Transverse colon (tissue), 4 donors: ENCODE measurements around the gene MIOX. TPM values are rescaled to one million over a fixed set of nuclear protein-coding genes. Genes with fewer than 3 reads are reported as not detected.
"Not testable (repeated sequence)": the region's sequence is repeated elsewhere in the genome, so short reads cannot be mapped to it uniquely, and the experiment has no call there.

Source experiments
- DNase-seq: peaks from one replicate; pipeline ENCODE4 v3.0.0-alpha.2; 2019
- H3K27ac ChIP-seq, 4 donors: fragments of 200-600 bp; sonication (generic); 2 replicates each; pipeline ENCODE4 v1.5.1; 2016 to 2018; ENCODE audit warnings: inconsistent platforms in 4 of 4
- H3K27me3 ChIP-seq: fragments of 200-600 bp; sonication (generic); 2 replicates; pipeline ENCODE4 v1.5.1; 2017; ENCODE audit warnings: inconsistent platforms
- H3K36me3 ChIP-seq, 4 donors: fragments of 200-600 bp; sonication (generic); 2 replicates each; pipeline ENCODE4 v1.5.1; 2017 to 2019; ENCODE audit warnings: inconsistent platforms in 4 of 4
- H3K4me1 ChIP-seq, 4 donors: fragments of 200-600 bp; sonication (generic); 2 replicates each; pipeline ENCODE4 v1.5.1; 2017 to 2020; ENCODE audit warnings: inconsistent platforms in 4 of 4
- H3K4me3 ChIP-seq, 4 donors: fragments of 200-600 bp; sonication (generic); 1 replicate in 1 of 4; 2 replicates in 3 of 4; pipeline versions ENCODE4 v1.5.1 to v1.6.1; 2017 to 2019; ENCODE audit warnings: inconsistent platforms in 4 of 4
- H3K9me3 ChIP-seq, 2 donors: fragments of 200-600 bp; sonication (generic); 2 replicates each; pipeline ENCODE4 v1.5.1; 2017 to 2019; ENCODE audit warnings: inconsistent platforms in 2 of 2
- EP300 ChIP-seq: sonication (generic); formaldehyde crosslinking; IDR thresholded peaks from one replicate; pipeline ENCODE4 v1.6.1; 2017; ENCODE audit warnings: antibody characterized with exemption, low read depth
- POLR2A ChIP-seq: fragments of 450-650 bp; IDR thresholded peaks from one replicate; pipeline ENCODE4 v1.6.1; 2016; ENCODE audit warnings: antibody characterized with exemption, mild to moderate bottlenecking, moderate library complexity
- POLR2AphosphoS5 ChIP-seq, 3 donors: sonication (generic); formaldehyde crosslinking; IDR thresholded peaks; one replicate each; pipeline ENCODE4 v1.6.1; 2016; ENCODE audit warnings: antibody characterized with exemption in 3 of 3
- WGBS, 2 donors: methylation state at CpG; one replicate each; pipeline ENCODE4 v1.1.5; 2018; ENCODE audit warnings: low coverage in 1 of 2; 5-methylcytosine and 5-hydroxymethylcytosine counted together
- in situ Hi-C, 4 donors: fragments of 200-750 bp; cut with MboI; loops; one replicate each; pipeline versions ENCODE4 v1.15.0 to v1.15.1; 2017; ENCODE audit warnings: low sequenced_read_pairs in 3 of 4, low pct_ligation_motif_present in 1 of 4, low pct_unique_long_range_greater_than_20kb in 1 of 4
- intact Hi-C: fragments of 100-400 bp; cut with DNase I; formaldehyde crosslinking; loops from one replicate; pipeline ENCODE4 v1.15.1; 2023; ENCODE audit warnings: low total_unique reads
- total RNA-seq, 4 donors: library from RNA; depleted of rRNA; stranded (reverse); fragments of >200 nt; gene quantifications; one replicate each; pipeline ENCODE4 v1.1.0, GENCODE V29; 2016
- TF ChIP-seq, protein P1 (sequence below), 5 experiments: fragments of 200-600 bp in 3 of 5; fragments of 450-650 bp in 2 of 5; sonication (generic) in 3 of 5; IDR thresholded peaks; 1 replicate in 2 of 5; 2 replicates in 3 of 5; pipeline ENCODE4 v1.5.1; 2016 to 2017; ENCODE audit warnings: antibody characterized with exemption in 5 of 5, inconsistent platforms in 3 of 5, mild to moderate bottlenecking in 2 of 5, moderate library complexity in 1 of 5

The MIOX gene
- total RNA-seq, 4 donors from 2014 or later: not detected

DNA sequence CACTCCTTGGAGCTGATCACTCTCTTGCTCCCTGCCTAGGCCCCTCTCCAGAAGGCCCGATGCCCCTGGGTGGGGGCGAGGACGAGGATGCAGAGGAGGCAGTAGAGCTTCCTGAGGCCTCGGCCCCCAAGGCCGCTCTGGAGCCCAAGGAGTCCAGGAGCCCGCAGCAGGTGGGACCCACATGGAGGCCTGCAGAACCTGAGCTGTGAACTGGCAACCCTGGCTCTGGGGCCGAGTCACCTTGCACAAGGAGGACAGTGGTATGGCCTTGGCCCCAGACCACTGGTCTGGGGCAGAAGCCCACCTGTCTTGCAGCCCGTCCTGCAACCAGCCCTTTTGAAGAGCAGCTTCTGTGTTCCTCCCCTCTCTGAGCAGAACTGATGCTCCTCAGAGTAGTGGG is 32.5 kb downstream of the MIOX start:
- intact Hi-C loops: no loop called here
- no peak overlapping the region for H3K4me3 ChIP-seq
- no peaks in the 10 kb centered on the region for H3K9me3 ChIP-seq
- 97% methylated on average over 3 of the region's 8 CpGs; no CpG with 5 or more reads in 1 of the 2 donors for WGBS, 2 donors
- H3K27me3 ChIP-seq: no peaks in the 10 kb centered on the region
- peaks cover 4 to 14% (median 11%) of the 10 kb centered on the region in 4 donors for H3K4me1 ChIP-seq
- TF ChIP-seq POLR2AphosphoS5 (IDR thresholded peaks at IDR 0.05) (no peak), POLR2A (no peak), EP300 (no peak)
- TF ChIP-seq, protein P1, sequence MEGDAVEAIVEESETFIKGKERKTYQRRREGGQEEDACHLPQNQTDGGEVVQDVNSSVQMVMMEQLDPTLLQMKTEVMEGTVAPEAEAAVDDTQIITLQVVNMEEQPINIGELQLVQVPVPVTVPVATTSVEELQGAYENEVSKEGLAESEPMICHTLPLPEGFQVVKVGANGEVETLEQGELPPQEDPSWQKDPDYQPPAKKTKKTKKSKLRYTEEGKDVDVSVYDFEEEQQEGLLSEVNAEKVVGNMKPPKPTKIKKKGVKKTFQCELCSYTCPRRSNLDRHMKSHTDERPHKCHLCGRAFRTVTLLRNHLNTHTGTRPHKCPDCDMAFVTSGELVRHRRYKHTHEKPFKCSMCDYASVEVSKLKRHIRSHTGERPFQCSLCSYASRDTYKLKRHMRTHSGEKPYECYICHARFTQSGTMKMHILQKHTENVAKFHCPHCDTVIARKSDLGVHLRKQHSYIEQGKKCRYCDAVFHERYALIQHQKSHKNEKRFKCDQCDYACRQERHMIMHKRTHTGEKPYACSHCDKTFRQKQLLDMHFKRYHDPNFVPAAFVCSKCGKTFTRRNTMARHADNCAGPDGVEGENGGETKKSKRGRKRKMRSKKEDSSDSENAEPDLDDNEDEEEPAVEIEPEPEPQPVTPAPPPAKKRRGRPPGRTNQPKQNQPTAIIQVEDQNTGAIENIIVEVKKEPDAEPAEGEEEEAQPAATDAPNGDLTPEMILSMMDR (IDR thresholded peaks at IDR 0.05): no peak
- no peak overlapping the region for H3K27ac ChIP-seq
- in situ Hi-C loops: no loop called here
- DNase-seq: no peak
- peaks cover 0 to 21% (median 10%) of the 10 kb centered on the region in 4 donors for H3K36me3 ChIP-seq

DNA sequence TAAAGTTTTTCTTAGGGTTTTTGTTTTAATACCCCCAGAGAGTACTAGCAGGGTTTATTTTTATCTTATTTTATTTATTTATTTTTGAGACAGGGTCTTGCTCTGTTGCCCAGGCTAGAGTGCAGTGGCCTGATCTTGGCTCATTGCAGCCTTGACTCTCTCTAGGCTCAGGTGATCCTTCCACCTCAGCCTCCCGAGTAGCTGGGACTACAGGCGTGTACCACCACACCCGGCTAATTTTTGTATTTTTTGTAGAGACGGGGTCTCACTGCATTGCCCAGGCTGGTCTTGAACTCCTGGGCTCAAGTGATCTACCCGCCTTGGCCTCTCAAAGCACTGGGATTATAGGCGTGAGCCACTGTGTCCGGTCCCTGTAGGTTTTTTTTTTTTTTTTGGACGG is 33.5 kb downstream of the MIOX start:
- H3K9me3 ChIP-seq, in situ Hi-C loops, DNase-seq, H3K27me3 ChIP-seq, H3K27ac ChIP-seq, intact Hi-C loops, H3K4me3 ChIP-seq: not testable (repeated sequence)
- Histone ChIP-seq H3K36me3 (peaks cover 0 to 21% (median 10%) of the 10 kb centered on the region in 4 donors), H3K4me1 (peaks cover 9 to 24% (median 20%) of the 10 kb centered on the region in 4 donors)
- WGBS, 2 donors: 95 to 100% methylated on average over 7 to 8 of the region's 8 CpGs

DNA sequence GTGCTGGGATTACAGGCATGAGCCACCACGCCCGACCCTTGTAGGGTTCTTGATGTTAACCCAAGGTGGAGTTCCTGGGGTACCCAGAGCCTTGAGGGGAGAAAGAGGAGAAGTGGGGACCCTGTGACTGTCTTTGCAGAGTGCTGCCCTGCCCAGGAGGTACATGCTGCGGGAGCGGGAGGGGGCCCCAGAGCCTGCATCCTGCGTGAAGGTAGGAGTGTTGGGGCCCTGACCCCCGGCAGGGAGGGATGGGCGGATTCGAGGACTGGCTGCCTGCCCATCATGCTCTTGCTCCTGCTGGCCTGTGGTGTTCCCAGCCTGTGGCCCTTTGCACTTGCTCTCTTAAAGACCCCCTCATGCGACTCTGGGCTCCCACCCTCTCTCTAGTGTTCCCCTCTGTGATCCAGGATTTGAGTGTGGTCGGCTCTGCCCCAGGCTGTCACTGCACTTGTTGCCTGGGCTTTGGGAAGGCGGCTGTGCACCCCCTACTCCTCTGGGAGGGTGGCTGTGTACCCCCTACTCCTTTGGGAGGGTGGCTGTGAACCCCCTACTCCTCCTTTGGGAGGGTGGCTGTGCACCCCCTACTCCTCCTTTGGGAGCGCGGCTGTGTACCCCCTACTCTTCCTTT is 34.3 kb downstream of the MIOX start:
- Histone ChIP-seq H3K27ac (no peak overlapping the region), H3K4me1 (peaks cover 9 to 26% (median 20%) of the 10 kb centered on the region in 4 donors), H3K4me3 (no peak overlapping the region), H3K36me3 (peaks cover 0 to 21% (median 10%) of the 10 kb centered on the region in 4 donors), H3K27me3 (no peaks in the 10 kb centered on the region), H3K9me3 (no peaks in the 10 kb centered on the region)
- no peak for DNase-seq
- WGBS, 2 donors: 89 to 91% methylated on average over 3 to 13 of the region's 13 CpGs
- in situ Hi-C loops: no loop called here
- TF ChIP-seq POLR2A (no peak), EP300 (no peak), POLR2AphosphoS5 (IDR thresholded peaks at IDR 0.05) (no peak)
- TF ChIP-seq, protein P1 (IDR thresholded peaks at IDR 0.05): no peak
- intact Hi-C loops: no loop called here

DNA sequence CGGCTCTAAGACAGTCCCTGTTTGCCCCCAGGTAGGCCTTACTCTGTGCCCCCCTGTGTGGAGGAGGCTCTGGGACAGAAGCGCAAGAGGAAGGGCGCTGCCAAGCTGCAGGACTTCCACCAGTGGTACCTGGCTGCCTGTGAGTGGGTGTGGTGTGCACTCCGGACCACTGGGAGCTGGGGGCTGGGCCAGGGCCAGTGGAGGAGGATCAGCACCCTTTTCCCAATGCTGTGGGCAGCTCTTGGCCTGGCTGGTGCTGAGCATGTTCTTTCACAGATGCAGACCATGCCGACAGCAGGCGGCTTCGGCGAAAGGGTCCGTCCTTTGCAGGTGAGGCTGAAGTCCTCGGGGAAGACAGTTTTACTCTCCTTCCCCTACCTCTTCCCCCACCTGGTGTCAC is 35.1 kb downstream of the MIOX start:
- WGBS, 2 donors: 89% methylated on average over 10 of the region's 10 CpGs; no CpG with 5 or more reads in 1 of the 2 donors
- in situ Hi-C loops: no loop called here
- H3K27ac ChIP-seq: no peak overlapping the region
- TF ChIP-seq POLR2A (no peak), POLR2AphosphoS5 (IDR thresholded peaks at IDR 0.05) (no peak), EP300 (no peak)
- TF ChIP-seq, protein P1 (IDR thresholded peaks at IDR 0.05): no peak
- peaks cover 11 to 33% (median 25%) of the 10 kb centered on the region in 4 donors for H3K4me1 ChIP-seq
- H3K36me3 ChIP-seq: peaks cover 0 to 21% (median 10%) of the 10 kb centered on the region in 4 donors
- H3K9me3 ChIP-seq: no peaks in the 10 kb centered on the region
- intact Hi-C loops: no loop called here
- no peaks in the 10 kb centered on the region for H3K27me3 ChIP-seq
- no peak for DNase-seq
- H3K4me3 ChIP-seq: no peak overlapping the region
